DOHH2 (cell line): ENCODE results near the gene ODC1.

ENCODE experiments used
- H3F3A ChIP-seq: fragments of 200-600 bp; sonication (generic), shearing (Covaris generic); 2 replicates; pipeline ENCODE4 v1.6.0; 2016; ENCODE audit warnings: antibody characterized with exemption, mild to moderate bottlenecking; ENCODE audit not compliant: control insufficient read depth, insufficient read depth
- H3K27ac ChIP-seq: fragments of 200-600 bp; sonication (generic); 2 replicates; pipeline ENCODE4 v1.5.1; 2014; ENCODE audit warnings: low read depth, mild to moderate bottlenecking, low read length, moderate library complexity
- H3K27me3 ChIP-seq: fragments of 200-600 bp; sonication (generic); 2 replicates; pipeline ENCODE4 v1.6.1; 2014; ENCODE audit warnings: mild to moderate bottlenecking, low read length, mixed read lengths; ENCODE audit not compliant: control insufficient read depth
- H3K36me3 ChIP-seq: fragments of 200-600 bp; sonication (generic); 2 replicates; pipeline ENCODE4 v1.6.1; 2014; ENCODE audit warnings: mild to moderate bottlenecking, low read length, moderate library complexity, mixed read lengths; ENCODE audit not compliant: control insufficient read depth
- H3K4me1 ChIP-seq: fragments of 200-600 bp; sonication (generic); 2 replicates; pipeline ENCODE4 v1.6.1; 2014; ENCODE audit warnings: mild to moderate bottlenecking, low read length, mixed read lengths; ENCODE audit not compliant: control insufficient read depth
- H3K4me2 ChIP-seq: fragments of 200-600 bp; sonication (generic); 2 replicates; pipeline ENCODE4 v1.6.0; 2014; ENCODE audit warnings: mild to moderate bottlenecking, low read length, moderate library complexity
- H3K4me3 ChIP-seq: fragments of 200-600 bp; sonication (generic); 2 replicates; pipeline ENCODE4 v1.5.1; 2014; ENCODE audit warnings: mild to moderate bottlenecking, low read length, mixed read lengths
- H3K79me2 ChIP-seq: fragments of 200-600 bp; sonication (generic); 2 replicates; pipeline ENCODE4 v1.6.1; 2014; ENCODE audit warnings: mild to moderate bottlenecking, low read length, mixed read lengths; ENCODE audit not compliant: control insufficient read depth
- H3K9me2 ChIP-seq: fragments of 200-600 bp; sonication (generic); replicated peaks from 2 replicates; pipeline ENCODE4 v1.6.1; 2014; ENCODE audit warnings: mild to moderate bottlenecking, low read length, mixed read lengths; ENCODE audit not compliant: control insufficient read depth
- H3K9me3 ChIP-seq: fragments of 200-600 bp; sonication (generic); 2 replicates; pipeline ENCODE4 v1.6.1; 2014; ENCODE audit warnings: antibody characterized with exemption, low read length, mixed read lengths; ENCODE audit not compliant: control insufficient read depth, insufficient read depth
- H4K20me1 ChIP-seq: fragments of 200-600 bp; sonication (generic); 2 replicates; pipeline ENCODE4 v1.6.0; 2014; ENCODE audit warnings: low read depth, mild to moderate bottlenecking, antibody characterized with exemption, low read length, moderate library complexity; ENCODE audit not compliant: control insufficient read depth, insufficient read depth
- EZH2phosphoT487 ChIP-seq: fragments of 200-600 bp; sonication (generic); IDR thresholded peaks from 2 replicates; pipeline ENCODE4 v1.6.1; 2017; ENCODE audit warnings: borderline replicate concordance, mild to moderate bottlenecking, antibody characterized with exemption, low read length, moderate library complexity, mixed read lengths
- TF ChIP-seq, protein P1 (sequence below): fragments of 200-600 bp; sonication (generic); IDR thresholded peaks from one replicate; pipeline ENCODE4 v1.5.1; 2014; ENCODE audit warnings: antibody characterized with exemption, mild to moderate bottlenecking, low read depth, low read length; ENCODE audit not compliant: poor library complexity, severe bottlenecking

ODC1 gene

DNA sequence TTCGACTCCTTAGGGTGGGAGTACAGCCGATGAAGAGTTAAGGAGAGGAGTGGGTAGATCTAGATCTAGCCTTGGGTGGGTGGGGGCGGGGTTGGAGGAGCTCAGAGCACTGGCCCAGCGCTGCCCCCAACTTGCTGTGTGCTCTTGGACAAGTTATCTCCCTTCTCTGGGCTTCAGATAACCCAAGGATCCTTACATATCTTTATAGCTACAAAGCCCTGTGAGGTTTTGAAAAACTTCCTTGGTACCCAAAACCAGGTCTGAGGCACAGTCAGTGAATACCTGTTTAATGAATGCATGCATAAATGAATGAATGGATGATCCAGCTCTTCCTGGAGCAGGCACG lies 1.3 kb upstream of the ODC1 start:
- no peaks in the 10 kb centered on the region for H3K9me2 ChIP-seq
- H4K20me1 ChIP-seq = peaks cover 15% of the 10 kb centered on the region
- H3K36me3 ChIP-seq = peaks cover 33% of the 10 kb centered on the region
- H3K4me2 ChIP-seq = peak overlapping the region; percentile 100
- 0 out of 2 replicates have a peak overlapping the region, but pooled peaks have one; percentile 75 for H3K27ac ChIP-seq
- no peak for TF ChIP-seq EZH2phosphoT487
- TF ChIP-seq, protein P1, sequence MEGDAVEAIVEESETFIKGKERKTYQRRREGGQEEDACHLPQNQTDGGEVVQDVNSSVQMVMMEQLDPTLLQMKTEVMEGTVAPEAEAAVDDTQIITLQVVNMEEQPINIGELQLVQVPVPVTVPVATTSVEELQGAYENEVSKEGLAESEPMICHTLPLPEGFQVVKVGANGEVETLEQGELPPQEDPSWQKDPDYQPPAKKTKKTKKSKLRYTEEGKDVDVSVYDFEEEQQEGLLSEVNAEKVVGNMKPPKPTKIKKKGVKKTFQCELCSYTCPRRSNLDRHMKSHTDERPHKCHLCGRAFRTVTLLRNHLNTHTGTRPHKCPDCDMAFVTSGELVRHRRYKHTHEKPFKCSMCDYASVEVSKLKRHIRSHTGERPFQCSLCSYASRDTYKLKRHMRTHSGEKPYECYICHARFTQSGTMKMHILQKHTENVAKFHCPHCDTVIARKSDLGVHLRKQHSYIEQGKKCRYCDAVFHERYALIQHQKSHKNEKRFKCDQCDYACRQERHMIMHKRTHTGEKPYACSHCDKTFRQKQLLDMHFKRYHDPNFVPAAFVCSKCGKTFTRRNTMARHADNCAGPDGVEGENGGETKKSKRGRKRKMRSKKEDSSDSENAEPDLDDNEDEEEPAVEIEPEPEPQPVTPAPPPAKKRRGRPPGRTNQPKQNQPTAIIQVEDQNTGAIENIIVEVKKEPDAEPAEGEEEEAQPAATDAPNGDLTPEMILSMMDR = no peak
- peaks cover 24% of the 10 kb centered on the region for H3K4me1 ChIP-seq
- peaks cover 25% of the 10 kb centered on the region for H3F3A ChIP-seq
- H3K9me3 ChIP-seq = no peaks in the 10 kb centered on the region
- no peaks in the 10 kb centered on the region for H3K27me3 ChIP-seq
- peak overlapping the region; percentile 85 for H3K4me3 ChIP-seq
- peaks cover 47% of the 10 kb centered on the region for H3K79me2 ChIP-seq

DNA sequence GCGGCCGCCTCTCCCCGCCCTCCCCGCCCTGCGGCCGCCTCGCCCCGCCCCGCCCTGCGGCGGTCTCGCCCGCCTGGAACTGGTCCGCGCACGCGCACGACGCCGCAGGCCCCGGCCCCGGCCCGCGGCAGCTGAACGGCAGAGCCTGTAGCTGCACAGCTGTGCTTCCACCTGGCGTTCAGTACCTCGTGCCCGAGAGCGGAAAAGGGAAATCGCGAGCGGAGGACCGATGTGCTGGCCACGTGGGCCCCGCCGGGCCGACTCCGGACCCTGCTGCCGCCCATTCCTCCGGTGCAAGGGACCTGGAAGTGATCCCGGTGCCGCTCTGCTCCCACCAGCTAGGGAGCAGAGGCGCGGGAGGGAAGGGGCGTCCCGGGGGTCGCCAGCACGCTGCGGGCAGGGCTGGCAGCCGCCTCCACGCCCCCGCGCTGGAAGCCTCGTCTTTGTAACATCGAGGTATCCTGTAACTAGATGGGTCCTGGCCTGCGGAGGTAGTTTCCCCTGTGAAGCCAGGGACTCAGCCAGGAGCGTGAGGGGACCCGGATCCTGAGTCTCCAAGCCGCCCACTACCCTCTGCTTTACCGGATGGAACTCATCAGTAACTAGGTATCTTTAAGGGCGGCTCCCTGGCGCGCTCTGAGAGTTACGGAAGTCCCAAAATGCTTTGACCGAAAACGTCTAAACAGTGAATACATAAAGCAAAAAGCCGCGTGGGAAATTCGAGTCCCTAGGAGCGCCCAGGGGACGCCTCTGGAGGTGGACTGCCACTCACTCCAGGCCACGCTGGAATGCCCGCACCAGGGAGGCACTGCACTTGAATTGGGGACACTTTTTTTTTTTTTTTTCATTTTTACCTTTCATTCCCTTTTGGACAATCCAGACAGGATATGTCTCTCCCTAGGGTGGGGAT lies 704 bp upstream of the ODC1 start:
- Histone ChIP-seq H3K9me2 (no peaks in the 10 kb centered on the region), H3K79me2 (peaks cover 53% of the 10 kb centered on the region), H3K4me1 (peaks cover 29% of the 10 kb centered on the region), H3K4me2 (peak overlapping the region; percentile 100), H3K9me3 (no peaks in the 10 kb centered on the region), H3K4me3 (peak overlapping the region; percentile 85), H3K36me3 (peaks cover 40% of the 10 kb centered on the region), H3K27me3 (no peaks in the 10 kb centered on the region), H3K27ac (peak overlapping the region; percentile 75), H4K20me1 (peaks cover 21% of the 10 kb centered on the region), H3F3A (peaks cover 31% of the 10 kb centered on the region)
- TF ChIP-seq, protein P1 = no peak
- TF ChIP-seq EZH2phosphoT487 = no peak

DNA sequence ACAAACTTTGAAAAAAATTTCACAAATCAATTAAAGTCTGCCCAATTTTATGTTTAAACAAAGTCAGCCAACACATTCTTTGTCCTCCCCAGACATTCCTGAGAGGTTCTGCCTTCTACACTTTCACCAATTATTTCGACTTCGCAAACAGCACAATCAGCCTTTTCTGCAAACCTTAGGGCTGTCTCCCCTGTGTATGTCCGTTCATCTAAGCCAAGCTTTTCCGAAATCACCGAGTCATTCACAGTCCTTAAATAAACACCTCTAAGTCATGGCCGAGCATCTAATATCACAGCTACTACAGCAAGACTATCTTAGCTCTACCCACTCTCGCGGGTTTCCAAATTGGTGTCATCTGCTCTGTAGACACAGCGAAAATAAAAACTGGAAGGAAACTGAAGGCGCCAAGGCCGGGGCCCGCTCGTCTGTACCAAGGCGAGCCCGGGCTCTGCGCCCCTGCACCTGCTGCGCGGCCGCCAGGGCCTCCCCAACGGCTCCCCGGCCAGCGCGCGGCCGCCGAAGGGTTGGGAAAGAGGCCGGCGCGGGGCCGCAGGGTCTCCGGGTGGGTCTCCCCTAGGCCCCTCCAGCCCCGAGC lies 730 bp downstream of the ODC1 start:
- TF ChIP-seq, protein P1 = no peak
- no peak for TF ChIP-seq EZH2phosphoT487
- peaks cover 30% of the 10 kb centered on the region for H4K20me1 ChIP-seq

More for the DNA sequence above, 730 bp downstream of the ODC1 start:
- Histone ChIP-seq H3K27ac (peak overlapping the region; percentile 84), H3K9me2 (no peaks in the 10 kb centered on the region), H3K4me3 (peak overlapping the region; percentile 92), H3K79me2 (peaks cover 61% of the 10 kb centered on the region), H3F3A (peaks cover 43% of the 10 kb centered on the region), H3K27me3 (no peaks in the 10 kb centered on the region), H3K4me2 (peak overlapping the region; percentile 82), H3K4me1 (peaks cover 29% of the 10 kb centered on the region), H3K9me3 (no peaks in the 10 kb centered on the region), H3K36me3 (peaks cover 54% of the 10 kb centered on the region)
